HG03354 (cell line): ENCODE measurements around the gene NPHS2.
A peak's percentile ranks its signal among the peaks of the same experiment; 100 is the strongest.

Source experiments
- ATAC-seq: cut with Tn5 transposase; IDR thresholded peaks from one replicate; pipeline ENCODE4 v1.9.1; 2021; ENCODE audit warnings: mild to moderate bottlenecking; ENCODE audit not compliant: unreplicated experiment, poor library complexity, severe bottlenecking

Gene NPHS2

DNA sequence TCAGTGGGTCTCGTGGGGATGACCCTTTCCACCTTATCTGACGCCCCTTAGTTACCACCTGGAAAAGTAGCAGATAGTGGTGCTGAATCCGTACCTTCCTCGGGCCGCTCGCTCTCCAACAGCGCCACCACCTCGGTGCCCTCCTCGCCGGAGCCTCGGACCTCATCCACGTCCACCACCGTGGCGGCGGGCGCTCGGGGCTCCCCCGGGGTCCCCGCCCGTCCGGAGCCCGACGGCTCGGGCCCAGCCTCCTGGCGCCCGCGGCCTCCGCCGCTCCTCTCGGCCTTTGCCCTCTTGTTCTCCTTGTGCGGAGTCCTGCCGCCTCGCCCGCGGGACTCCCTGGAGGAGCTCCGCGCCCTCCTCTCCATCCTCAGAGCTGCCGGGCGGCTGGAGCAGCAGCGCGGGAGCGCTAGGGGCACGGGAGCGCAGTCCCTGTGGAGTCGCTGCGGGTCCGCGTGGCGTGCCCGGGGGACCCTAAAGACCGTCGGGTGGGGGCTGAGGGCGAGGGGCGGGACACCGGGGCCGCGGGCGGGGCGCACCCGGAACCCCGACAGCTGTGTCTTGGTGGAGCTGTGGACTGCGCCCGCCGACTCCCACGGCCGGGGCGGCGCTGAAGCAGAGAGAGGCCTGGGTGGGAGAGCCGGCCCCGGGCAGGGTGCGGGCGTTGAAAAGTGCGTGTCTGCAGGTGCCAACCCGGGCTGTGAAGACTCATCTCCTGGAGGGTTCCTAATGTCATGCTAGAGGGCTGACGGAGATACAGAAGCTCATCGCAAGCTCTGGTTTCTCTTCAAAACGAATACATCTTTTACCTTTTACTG lies at the start of gene NPHS2:
Gene NPHS2, minus strand, starts transcription at position 452 of the 818 bp plus-strand sequence. Its CDS starts 84 bp downstream, at position 368.
- ATAC-seq = no peak

DNA sequence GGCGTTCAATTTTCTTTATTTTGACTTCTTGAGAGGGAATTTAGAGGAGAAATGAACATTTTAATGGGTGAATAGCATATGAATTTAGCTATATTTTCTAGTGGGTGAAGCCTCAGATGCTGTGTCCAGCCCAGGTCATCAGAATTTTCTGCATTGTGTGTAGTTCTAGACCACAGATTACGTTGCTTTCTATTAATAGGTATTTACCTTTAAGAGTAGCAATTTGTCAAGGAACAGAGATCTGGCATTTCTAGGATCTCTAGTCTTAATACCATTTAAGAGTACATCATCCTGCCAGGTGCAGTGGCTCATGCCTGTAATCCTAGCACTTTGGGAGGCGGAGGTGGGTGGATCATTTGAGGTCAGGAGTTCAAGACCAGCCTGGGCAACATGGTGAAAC lies 36.6 kb upstream of the NPHS2 start:
- no peak for ATAC-seq

DNA sequence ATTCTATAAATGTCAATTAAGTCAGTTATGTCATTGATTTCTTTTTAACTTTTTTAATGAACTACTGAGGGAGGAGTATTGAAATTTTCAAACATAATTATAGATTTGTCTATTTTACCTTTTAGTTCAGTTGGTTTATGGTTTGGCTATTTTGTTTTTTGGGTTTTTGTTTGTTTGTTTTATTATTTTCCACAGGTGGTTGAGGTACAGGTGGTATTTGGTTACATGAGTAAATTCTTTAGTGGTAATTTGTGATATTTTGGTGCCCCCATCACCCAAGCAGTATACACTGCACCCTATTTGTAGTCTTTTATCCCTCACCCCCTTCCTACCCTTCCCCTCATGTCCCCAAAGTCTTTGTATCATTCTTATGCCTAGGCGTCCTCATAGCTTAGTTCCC lies 25.3 kb upstream of the NPHS2 start:
- no peak for ATAC-seq

DNA sequence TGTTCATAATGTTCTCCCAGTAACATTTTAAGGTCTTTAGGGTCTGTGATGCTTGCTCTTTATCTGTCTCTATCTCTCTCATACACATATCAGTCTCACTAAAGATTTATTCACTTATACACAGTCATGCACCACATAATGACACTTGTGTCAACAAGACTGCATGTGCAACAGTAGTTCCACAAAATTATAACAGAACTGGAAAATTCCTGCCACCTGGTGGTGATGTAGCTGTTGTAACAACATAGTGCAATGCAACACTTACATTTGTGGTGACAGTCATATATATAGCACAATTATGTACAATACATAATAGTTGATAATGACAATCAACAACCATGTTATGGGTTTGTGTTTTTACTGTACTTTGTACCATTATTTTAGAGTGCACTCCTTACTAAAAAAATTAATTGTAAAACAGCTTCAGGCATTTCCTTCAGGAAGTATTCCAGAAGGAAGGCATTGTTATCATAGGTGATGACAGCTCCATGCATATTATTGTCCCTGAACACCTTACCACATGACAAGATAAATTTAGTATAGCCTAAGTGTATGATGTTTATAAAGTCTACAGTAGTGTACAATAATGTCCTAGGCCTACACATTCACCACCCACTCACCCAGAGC lies 24.0 kb upstream of the NPHS2 start:
- ATAC-seq = no peak

DNA sequence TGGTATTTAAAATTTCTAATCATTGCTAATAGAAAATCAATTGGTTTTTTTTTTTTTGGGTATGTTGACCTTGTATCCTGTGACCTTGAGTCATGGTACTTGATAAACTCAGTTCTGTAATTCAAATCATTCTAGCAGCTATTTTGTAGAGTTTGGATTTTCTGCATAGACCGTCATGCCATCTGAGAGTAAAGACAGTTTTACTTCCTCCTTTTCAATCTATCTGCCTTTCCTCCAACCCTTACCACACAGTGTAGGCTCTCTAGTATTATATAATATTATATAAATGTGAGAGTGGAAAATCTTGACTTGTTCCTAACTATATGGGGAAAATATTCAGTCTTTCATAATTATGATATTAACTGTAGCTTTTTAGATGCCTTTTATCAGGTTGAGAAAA lies 22.9 kb upstream of the NPHS2 start:
- peak; percentile 63 for ATAC-seq

DNA sequence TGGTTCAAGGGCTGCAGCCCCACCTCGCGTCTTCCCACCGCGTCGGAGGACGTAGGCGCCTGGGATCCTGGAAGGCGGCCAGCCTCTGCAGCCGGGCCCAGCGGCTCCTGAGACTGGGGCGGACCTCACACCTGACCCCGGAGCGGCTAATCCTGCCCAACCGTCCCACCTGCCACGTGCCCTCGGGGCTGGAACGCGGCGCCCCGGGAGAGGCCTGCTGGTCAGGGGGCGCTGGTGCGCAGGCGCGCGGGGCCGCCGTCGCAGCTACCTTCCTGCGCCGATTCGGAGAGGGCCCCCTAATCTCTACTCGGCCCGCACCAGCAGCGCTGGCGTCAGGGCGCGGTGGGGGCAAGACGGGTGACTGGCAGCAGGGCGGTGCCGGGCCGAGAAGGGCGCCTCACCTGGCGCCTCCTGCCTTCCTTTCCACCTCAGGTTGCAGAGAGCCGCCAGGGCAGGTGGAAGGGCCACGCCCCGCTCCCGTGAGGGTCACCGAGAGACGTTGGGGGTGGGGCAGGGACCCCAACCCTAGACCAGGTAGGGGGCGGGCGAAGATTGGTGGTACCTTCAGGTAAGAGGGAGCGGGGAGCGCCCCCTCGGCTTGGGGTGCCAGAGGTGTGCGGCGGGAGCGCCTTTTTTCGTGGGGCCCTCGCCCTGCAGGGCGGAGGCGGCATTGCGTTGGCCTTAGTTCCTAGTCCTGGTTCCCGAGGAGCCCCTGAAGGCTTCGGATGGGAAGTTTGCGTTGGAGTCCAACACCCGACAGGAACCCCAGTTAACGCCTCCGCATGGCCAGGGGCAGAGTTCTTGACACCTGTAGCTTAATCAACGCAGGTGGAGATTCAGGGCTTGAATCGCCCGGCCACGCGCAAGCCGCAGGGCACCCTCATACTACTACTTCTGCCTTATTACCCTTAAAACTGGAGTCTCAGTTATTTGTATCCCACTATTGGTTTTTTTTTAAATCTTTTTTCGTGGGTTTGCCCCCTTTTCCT lies 16.1 kb upstream of the NPHS2 start, which contains the start of gene TDRD5:
Gene TDRD5, plus strand, starts transcription at position 241 of the 989 bp plus-strand sequence. CDS start 784 bp downstream, outside the sequence.
- ATAC-seq = no peak

DNA sequence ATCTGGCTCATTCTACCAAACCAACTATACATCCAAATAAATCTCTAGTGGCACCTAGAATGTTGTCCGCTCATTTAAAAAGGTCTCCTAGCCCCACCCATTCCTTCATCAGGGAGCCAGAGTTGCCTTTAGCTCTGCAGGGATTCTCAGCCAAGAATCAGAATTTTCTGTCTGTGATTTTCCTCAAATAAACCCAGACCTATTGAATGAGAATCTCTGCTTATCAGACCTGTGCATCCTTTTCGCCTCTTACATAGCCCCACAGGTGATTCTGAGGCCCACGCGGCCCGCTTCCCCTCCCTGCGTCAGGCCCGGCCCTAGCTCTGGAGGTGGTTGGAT lies 15.5 kb upstream of the NPHS2 start:
- no peak for ATAC-seq

DNA sequence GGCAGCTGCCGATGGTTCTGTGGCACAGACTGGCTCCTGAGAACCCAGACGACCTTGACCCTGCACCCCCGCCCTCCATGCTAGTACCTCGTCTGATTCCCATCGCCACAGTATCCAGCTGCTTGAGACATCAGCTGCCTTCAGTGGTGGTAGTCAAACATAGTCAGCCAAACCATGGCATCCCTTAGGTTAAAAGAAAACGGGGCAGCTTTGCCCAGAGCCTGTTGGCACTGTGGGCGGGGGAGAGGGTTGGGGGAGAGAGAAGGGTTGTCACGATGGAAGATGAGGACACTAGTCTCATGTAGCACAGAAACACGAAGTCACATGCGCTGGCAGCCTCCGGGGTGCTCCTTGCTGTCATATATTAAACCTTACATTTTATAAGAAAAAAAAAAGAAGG lies 14.9 kb upstream of the NPHS2 start:
- ATAC-seq = no peak

DNA sequence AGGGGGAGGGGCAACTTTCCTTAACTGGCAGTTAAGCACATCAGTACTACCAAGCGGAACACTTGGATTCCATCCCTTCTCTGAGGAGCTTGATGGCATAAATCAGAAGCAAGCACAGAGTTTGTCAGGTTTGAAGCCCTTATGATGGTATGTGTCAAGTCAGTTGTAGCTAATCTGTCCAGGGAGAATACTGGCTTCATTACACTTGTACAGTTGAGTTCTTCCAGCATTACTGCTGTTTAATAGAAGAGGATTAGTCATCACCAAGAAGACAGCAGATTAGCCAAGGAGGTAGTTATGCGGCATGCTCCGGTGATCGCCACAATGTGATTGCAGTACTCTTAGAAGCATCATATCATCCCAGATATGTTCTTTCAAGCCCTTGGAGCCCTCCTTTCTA lies 13.8 kb upstream of the NPHS2 start:
- ATAC-seq = no peak

DNA sequence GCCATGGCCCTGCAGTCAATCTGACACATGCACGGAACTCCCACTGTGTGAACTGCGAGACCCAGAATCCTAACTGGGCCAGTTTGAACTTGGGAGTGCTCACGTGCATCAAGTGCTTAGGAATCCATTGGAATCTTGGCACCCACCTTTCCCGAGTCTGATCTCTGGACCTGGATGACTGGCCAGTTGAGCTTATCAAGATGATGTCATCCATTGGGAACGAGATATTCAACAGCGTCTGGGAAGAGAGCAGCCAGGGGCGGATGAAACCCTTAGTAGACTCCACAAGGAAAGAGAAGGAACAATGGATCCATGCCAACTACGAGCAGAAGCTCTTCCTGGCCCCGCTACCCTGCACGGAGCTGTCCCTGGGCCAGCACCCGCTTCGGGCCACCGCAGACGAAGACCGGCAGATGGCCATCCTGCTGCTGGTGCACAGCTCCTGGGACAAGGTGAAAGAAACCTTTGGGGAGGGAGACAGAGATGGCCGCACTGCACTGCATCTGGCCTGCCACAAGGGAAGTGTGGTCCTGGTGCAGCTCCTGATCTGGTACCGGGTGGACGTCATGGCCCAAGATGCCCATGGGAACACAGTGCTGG lies 12.8 kb upstream of the NPHS2 start:
- no peak for ATAC-seq

DNA sequence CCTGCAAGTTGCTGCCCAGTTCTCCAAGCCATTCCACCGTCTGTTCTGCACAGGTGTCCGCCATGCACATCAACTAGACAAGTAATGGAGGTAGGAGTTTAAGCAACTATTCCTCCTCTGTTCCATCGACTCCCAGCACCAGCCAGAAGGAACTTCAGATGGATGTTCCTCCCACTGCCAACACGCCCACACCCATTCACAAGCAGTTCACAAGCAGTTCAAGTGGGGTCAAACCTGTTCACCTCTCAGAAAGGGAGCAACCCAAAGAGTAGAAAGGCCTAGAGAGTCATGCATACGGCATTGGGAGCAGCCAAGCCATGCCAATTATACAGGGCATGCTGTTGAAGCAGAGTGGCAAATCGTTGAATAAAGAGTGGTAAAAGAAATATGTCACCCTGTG lies 11.6 kb upstream of the NPHS2 start:
- ATAC-seq = no peak

DNA sequence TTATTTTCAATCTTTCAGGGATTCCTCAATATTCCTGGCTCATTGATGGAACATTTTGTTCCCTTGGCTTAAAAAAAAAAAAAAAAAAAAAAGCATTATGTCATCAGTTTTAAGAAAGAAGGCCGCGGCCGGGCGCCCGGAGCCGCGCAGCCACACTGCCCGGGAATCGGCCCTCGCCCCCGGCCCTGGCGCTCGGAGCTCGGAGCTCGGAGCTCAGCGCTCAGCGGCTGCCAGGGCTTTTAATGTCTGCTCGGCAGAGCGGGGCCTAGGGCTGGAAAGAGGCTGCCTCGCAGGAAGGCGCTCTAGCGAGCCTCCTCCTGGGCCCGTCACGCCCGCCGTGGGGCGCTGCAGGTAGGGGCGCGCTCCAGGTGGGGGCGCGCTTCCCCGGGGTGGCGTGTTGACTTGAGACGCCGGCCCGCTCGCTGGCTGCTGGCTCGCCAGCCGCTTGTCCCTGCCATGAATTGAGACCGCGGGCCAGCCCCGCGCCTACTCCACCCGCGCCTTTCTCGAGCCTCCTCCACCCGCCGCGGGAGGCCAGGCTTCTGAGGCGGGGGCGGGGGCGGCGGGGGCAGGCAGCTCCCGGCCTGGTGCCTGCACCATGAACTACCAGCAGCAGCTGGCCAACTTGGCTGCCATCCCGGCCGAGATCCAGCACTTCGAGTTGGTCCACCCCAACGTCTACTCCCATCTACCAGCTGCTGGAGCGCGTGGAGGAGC lies 10.5 kb upstream of the NPHS2 start:
- no peak for ATAC-seq

DNA sequence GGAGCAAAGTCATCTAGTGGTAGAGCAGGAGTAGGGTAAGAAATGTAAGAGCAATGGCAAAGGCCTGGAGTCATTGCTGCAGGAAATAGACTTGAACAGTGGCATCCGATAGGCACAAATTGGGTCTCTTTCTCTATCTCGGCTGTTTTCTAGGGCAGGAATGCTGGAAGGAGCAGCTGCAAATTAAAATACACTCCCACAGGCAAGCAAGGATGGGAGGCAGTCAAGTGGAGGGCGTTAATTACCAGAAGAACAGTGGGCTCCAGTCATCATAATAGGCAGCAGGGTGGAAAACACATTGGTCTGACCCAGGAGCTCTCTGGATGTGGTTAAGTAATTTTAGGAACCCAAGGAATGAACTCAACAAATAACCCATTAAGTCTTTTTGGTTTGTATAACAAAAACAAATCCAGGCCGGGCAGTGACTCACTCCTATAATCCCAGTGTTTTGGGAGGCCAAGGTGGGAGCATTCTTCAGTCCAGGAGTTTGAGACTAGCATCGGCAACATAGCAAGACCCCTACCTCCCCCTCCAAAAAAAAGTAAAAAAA lies 8.1 kb upstream of the NPHS2 start:
- ATAC-seq = no peak

DNA sequence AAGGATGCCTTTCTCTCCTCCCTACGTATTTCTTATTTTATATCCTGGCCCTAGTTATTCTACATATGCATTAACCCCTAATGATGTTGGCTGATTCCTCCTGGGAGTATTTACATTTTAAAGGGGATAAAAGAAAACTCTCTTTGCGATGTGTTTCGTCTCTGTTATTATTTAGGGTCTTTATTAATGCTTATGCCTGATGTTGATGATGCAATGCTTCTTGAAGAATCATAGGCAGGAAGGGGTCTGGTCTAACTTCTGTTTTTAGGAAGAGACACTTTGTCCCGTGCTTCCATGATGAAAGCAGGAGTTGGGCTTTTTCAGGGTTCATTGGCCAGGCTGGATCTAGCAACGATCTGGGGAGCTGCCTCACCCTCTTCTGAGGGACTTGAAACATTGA lies 761 bp upstream of the NPHS2 start:
- no peak for ATAC-seq

DNA sequence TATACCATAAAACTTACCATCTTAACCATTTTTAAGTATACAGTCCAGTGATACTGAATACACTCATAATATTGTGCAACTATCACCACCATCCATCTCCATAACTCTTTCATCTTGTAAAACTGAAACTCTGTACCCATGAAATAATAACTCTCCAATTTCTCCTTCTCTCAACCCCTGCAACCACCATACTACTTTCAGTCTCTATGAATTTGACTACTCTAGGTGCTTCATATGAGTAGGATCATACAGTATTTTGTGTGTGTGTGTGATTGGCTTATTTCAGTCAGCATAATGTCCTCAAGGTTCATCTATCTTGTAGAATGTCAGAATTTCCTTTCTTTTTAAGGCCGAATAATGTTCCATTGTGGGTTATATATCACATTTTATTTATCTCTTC lies 17.7 kb downstream of the NPHS2 start:
- no peak for ATAC-seq

DNA sequence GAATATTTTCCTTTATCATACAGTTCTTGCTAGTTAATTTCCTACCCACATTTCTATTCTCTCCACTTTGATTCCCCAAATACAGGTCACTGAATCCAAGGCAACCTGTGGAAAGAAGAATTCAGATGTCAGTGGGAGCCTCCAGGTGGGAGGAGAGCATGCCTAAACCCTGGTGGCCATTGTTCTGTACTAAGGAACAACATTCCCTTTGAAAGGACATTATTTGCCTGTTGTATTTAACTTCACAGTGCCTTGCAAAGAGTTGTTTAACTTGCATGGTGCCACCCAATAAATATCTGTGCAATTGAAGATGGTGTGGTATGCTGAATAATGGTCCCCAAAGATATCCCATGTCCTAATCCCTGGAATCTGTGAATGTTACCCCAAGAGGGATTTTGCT lies 21.3 kb downstream of the NPHS2 start:
- ATAC-seq = no peak

DNA sequence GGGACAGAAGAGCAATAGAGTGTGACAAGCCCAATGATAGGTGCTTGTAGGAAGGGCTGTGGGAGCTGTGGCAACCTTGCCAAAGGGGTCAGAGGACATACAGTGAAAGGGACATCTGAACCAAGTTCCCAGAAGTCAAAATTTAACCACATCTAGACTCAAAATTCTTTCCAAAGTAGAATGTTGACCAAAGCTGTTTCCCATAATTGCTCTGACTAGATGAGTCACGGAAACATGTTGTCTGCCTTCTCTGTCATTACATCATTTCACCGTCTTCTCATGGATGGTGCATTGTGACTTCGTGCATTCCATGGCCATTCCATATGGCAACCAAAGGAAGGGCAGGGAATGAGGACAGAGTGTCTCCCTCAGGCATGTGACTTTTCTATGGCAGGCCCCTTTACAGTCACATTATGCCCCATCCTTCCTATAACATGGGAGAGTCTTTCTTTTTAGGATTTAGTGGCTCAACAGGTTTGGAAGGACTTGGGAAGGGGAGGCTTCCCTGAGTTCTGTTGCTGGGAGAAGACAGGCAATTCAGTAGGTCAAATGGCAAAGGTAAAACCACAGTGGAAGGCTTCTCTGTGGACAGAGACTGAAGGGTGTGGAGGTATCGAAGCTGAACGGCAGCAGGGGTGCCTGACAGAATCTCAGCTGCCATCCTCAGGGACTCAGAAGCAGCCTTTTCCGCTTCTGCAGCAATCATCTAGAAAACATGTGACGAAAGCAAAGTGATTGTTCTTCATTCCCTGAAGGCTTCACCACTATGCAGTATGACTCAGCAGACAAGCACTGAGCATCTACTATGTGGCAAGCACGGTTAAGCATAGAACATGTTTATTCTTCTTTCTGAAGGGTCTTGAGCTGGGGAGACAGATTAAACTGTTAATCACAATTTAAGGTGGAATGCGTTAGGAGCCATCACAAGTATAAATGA lies 24.7 kb downstream of the NPHS2 start:
- ATAC-seq = no peak

DNA sequence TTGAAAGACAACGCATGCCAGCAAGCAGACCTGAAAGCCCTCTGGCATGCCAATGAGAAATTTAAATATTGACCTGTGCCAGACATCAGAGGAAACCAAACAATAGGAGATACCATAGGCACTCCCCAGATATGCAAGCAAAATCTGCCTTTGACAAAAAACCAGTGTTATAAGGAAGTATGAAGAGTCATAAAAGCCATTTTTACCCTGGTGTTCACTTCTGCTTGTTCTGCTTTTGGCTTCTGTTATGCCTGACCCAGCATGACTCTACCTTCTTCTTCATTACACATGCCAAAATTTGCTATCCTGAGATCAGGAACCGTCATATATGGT lies 26.4 kb downstream of the NPHS2 start:
- no peak for ATAC-seq
